ENCODE data around the gene RPS15.
A peak's percentile ranks its signal among the peaks of the same experiment; 100 is the strongest.

RPS15 gene

GRCh38 chr19:1453525-1454364 is 15.5 kb downstream of the RPS15 start:
- peak; percentile 74 for DNase-seq (ENCODE audit: low read depth)

- DNase-seq (ENCODE audit: low read depth), result no peak
Measured at GRCh38 chr19:1455002-1455335, 16.8 kb downstream of the RPS15 start.

DNA sequence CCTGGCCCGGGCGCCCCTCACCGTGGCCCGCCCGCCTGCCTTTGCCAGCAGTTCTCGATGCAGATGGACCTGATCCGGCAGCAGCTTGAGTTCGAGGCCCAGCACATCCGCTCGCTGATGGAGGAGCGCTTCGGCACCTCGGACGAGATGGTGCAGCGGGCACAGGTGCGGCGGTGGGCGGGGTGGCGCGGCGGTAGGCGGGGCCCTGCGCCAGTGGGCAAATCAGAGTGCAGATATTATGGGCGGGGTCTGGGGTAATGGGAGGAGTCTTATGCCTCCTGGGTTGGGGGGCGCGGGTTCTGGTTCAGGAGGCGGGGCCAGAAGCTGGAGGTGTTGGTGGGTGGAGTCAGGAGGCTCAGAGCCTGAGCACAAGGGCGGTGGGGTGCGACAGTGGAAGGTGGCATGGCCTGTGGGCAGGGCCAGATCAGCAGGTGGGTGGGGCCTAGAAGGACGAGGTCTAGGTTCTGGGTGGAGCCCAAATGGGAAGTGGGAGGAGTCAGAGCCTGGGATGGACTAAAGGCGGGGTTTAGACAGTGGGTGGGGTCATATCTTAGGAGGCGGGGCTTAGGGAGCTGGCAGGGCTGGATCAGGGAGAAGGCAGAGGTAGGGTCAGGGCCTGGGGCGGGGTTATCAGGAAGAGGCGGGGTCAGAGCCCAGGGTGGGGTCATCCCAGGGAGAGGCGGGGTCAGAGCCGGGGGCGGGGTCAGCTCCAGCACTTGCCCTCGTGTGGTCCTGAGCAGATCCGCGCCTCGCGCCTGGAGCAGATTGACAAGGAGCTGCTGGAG is 17.3 kb downstream of the RPS15 start:
- DNase-seq (ENCODE audit: low read depth), result peak; percentile 76

GRCh38 chr19:1456121-1456900 is 18.1 kb downstream of the RPS15 start:
- DNase-seq (ENCODE audit: low read depth), result no peak

DNA sequence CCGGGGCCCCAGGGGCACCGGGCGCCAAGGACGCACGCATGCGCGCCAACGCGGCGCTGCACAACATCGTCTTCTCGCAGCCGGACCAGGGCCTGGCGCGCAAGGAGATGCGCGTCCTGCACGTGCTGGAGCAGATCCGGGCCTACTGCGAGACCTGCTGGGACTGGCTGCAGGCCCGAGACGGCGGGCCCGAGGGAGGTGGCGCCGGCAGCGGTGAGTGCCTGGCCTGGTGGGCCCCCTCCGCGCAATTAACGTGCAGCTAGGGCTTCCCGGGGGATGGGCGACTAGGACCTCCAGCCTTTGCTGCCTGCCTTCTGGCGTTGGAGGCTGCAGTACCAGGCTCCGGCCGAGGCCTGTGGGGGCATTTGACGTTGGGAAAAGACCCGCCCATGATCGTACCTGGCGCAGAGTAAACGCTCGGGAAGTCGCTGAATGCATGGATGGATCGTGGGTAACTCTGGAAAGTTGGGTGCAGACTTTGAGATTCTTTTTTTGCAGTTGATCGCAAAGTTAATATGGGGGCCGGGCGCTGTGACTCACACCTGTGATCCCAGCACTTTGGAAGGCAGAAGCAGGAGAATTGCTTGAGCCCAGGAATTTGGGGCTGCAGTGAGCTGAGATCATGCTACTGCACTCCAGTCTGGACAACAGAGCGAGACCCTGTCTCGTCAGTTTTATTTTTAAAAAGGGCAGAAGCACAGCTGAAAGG is 19.0 kb downstream of the RPS15 start:
- DNase-seq (ENCODE audit: low read depth), result peak; percentile 40

- no peak for DNase-seq (ENCODE audit: low read depth)
Measured at GRCh38 chr19:1457892-1458291, 19.7 kb downstream of the RPS15 start.

DNA sequence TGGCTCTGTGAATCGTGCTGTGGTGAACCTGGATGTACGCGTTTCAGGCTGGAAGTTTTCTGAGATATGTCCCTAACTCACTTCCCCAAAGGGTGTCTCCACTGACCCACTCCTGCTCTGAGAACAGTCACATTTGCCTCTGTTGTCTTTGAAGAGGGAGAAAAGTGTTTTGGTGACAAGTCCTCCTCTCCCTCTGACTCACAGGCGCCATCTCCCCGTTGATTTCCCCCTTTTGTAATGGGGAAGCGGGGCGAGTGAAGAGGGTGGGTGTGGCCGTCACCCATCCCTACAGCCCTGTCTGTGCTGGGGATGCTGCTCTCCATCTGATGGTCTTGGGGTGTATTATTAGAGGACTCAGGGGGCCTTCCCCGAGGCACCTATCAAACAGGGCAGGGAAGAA is 21.3 kb downstream of the RPS15 start:
- DNase-seq (ENCODE audit: low read depth), result no peak

DNA sequence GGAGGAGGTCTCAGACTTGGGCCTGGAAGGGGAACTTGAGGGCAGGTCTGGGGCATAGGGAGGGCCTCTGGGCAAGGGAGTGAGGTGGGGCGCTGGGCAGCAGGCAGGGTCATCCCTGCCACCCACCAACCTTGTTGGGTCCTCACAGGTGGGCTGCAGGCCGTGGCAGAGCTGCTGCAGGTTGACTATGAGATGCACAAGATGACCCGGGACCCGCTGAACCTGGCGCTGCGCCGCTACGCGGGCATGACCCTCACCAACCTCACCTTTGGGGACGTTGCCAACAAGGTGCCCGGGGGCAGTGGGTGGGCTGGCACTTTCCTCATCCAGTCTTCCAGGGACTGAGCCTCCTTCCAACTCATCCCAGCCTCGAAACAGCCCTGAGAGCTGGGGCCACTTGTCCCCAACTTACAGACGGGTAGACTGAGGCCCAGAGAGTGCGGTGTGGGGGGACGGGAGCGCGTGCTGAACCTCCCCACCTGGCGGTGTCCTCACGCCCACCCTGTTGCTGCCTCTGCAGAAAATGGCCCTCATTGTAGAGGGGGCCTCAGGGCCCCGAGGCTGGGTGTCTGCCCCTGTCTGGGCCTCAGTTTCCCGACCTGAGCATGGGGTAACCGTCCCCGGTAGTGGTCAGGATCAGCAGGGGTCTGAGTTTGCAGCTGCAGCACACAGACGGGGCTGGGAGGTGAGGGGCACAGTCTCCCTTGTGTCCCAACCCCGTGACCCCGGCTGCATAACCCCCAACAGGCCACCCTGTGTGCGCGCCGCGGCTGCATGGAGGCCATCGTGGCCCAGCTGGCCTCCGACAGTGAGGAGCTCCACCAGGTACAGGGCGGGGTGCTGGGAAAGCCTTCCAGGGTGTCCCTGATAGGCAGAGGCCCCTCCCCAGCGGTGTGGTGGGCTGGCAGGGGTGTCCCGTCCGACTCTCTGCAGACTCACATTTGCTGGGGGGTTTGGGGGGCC is 22.1 kb downstream of the RPS15 start:
- no peak for DNase-seq (ENCODE audit: low read depth)

GRCh38 chr19:1461862-1462261 is 23.7 kb downstream of the RPS15 start:
- DNase-seq (ENCODE audit: low read depth), result no peak

DNA sequence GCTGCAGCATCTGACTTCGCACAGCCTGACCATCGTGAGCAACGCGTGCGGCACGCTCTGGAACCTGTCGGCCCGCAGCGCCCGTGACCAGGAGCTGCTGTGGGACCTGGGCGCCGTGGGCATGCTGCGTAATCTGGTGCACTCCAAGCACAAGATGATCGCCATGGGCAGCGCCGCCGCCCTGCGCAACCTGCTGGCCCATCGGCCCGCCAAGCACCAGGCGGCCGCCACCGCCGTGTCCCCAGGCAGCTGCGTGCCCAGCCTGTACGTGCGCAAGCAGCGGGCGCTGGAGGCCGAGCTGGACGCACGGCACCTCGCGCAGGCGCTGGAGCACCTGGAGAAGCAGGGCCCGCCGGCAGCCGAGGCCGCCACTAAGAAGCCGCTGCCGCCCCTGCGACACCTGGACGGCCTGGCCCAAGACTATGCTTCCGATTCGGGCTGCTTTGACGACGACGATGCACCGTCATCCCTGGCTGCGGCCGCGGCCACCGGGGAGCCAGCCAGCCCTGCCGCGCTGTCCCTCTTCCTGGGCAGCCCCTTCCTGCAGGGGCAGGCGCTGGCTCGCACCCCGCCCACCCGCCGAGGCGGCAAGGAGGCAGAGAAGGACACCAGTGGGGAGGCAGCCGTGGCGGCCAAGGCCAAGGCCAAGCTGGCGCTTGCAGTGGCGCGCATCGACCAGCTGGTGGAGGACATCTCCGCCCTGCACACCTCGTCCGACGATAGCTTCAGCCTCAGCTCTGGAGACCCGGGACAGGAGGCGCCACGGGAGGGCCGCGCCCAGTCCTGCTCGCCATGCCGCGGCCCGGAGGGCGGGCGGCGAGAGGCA is 27.2 kb downstream of the RPS15 start:
- peak; percentile 56 for DNase-seq (ENCODE audit: low read depth)

- DNase-seq (ENCODE audit: low read depth), result no peak
Measured at GRCh38 chr19:1466018-1466460, 27.8 kb downstream of the RPS15 start.

- DNase-seq (ENCODE audit: low read depth), result no peak
Measured at GRCh38 chr19:1466461-1467214, 28.4 kb downstream of the RPS15 start.

GRCh38 chr19:1467215-1467489 is 29.0 kb downstream of the RPS15 start:
- DNase-seq (ENCODE audit: low read depth), result no peak

DNA sequence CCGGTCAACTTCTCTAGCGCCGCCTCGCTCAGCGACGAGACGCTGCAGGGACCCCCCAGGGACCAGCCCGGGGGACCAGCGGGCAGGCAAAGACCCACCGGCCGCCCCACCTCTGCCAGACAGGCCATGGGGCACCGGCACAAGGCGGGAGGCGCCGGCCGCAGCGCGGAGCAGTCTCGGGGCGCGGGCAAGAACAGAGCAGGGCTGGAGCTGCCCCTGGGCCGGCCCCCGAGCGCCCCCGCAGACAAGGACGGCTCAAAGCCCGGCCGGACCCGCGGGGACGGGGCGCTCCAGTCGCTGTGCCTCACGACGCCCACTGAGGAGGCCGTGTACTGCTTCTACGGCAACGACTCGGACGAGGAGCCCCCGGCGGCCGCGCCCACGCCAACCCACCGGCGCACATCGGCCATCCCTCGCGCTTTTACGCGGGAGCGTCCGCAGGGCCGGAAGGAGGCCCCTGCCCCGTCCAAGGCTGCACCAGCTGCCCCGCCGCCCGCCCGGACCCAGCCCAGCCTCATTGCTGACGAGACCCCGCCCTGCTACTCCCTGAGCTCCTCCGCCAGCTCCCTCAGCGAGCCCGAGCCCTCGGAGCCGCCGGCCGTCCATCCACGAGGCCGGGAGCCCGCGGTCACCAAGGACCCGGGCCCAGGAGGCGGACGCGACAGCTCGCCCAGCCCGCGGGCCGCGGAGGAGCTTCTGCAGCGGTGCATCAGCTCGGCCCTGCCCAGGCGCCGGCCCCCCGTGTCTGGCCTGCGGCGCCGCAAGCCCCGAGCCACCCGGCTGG is 29.5 kb downstream of the RPS15 start:
- DNase-seq (ENCODE audit: low read depth), result no peak

- DNase-seq (ENCODE audit: low read depth), result no peak
Measured at GRCh38 chr19:1468274-1468820, 30.2 kb downstream of the RPS15 start.

- peak; percentile 54 for DNase-seq (ENCODE audit: low read depth)
Measured at GRCh38 chr19:1468821-1469254, 30.6 kb downstream of the RPS15 start.

- DNase-seq (ENCODE audit: low read depth), result peak; percentile 44
Measured at GRCh38 chr19:1469255-1470054, 31.3 kb downstream of the RPS15 start.

- no peak for DNase-seq (ENCODE audit: low read depth)
Measured at GRCh38 chr19:1470055-1470304, 31.8 kb downstream of the RPS15 start.
